ENCODE data around the gene FASTKD1. TPM values are rescaled to one million over a fixed set of nuclear protein-coding genes. Genes with fewer than 3 reads are reported as not detected.
A peak's percentile ranks its signal among the peaks of the same experiment; 100 is the strongest.
"Not testable (repeated sequence)": the region's sequence is repeated elsewhere in the genome, so short reads cannot be mapped to it uniquely, and the experiment has no call there.

Gene FASTKD1
- polyA plus RNA-seq, 3 donors, result 9.1 to 16.9 (median 14.3) TPM

GRCh38 chr2:169584005-169584877 is 10.6 kb upstream of the FASTKD1 start, which contains the start of gene PPIG:
PPIG (plus strand) TSS chr2:169584351; CDS start chr2:169604042, 19,691 bp downstream.
- H3K36me3 ChIP-seq (replicated peaks in 1 of 2; ENCODE audit: control insufficient read depth in 1 of 2, insufficient read depth in 2 of 2, low read length in 2 of 2), result peaks cover 0 to 4% of the 10 kb centered on the region in 2 donors
- intact Hi-C loops (cut with micrococcal nuclease), result loop anchor here (10.0 kb wide), 2 partner anchors 111 to 241 kb away; partner anchors contain the start of genes CFAP210 (in 2 of the 2), PHOSPHO2 (in 2 of the 2), METTL5 (in 1 of the 2) and UBR3 (in 1 of the 2)
- DNase-seq, result peak; percentile 89 to 93 (median 91)
- H3K27me3 ChIP-seq (ENCODE audit: control insufficient read depth in 2 of 2, insufficient read depth in 2 of 2, low read length in 2 of 2), result no peaks in the 10 kb centered on the region
- Mint-ChIP-seq H3K36me3 (peaks cover 2 to 3% of the 10 kb centered on the region in 2 donors), H3K9me3 (peaks cover 0 to 7% (median 0%) of the 10 kb centered on the region in 7 donors), H3K27me3 (ENCODE audit: low read depth in 3 of 3) (peaks cover 0 to 2% (median 0%) of the 10 kb centered on the region in 3 donors), H3K27ac (peak within 1 kb of the TSS; percentile 99 to 100 (median 100)), H3K4me3 (peak within 1 kb of the TSS; percentile 98 to 99), H3K4me1 (peaks cover 28% of the 10 kb centered on the region)
- peak within 1 kb of the TSS; percentile 59 to 100 (median 92) for H3K4me3 ChIP-seq (replicated peaks in 1 of 3; ENCODE audit: low read depth in 2 of 3, low read length in 3 of 3)
- peak within 1 kb of the TSS; percentile 96 for H3K27ac ChIP-seq (ENCODE audit: low read depth in 1 of 2, low read length in 2 of 2)
- peaks cover 46% of the 10 kb centered on the region for H3K79me2 ChIP-seq (ENCODE audit: insufficient read depth, low read length)
- H3K9ac ChIP-seq (ENCODE audit: insufficient read depth, low read length, poor library complexity, severe bottlenecking), result peak within 1 kb of the TSS; percentile 92
- 1% methylated on average over 37 of the region's 49 CpGs for WGBS (ENCODE audit: insufficient coverage)
- peaks cover 0 to 2% of the 10 kb centered on the region in 2 donors for H3K9me3 ChIP-seq (replicated peaks in 1 of 2; ENCODE audit: control insufficient read depth in 1 of 2, insufficient read depth in 1 of 2, low read length in 2 of 2)
- no peak for TF ChIP-seq CTCF (IDR thresholded peaks at IDR 0.05)
- peak within 1 kb of the TSS; percentile 76 for H3K4me2 ChIP-seq (replicated peaks; ENCODE audit: extremely low read depth, low read length, poor library complexity, severe bottlenecking)
- peaks cover 18% of the 10 kb centered on the region for H4K20me1 ChIP-seq (ENCODE audit: insufficient read depth, low read length)
- peaks cover 19 to 23% of the 10 kb centered on the region in 2 donors for H3K4me1 ChIP-seq (ENCODE audit: control insufficient read depth in 1 of 2, insufficient read depth in 2 of 2, low read length in 2 of 2)
- H2AFZ ChIP-seq (ENCODE audit: insufficient read depth, low read depth, low read length, poor library complexity, severe bottlenecking), result peak within 1 kb of the TSS; percentile 81

GRCh38 chr2:169583518-169583917 is 9.9 kb upstream of the FASTKD1 start:
- Mint-ChIP-seq H3K27ac (peak overlapping the region; percentile 41 to 100 (median 99)), H3K9me3 (peaks cover 0 to 7% (median 0%) of the 10 kb centered on the region in 7 donors), H3K27me3 (ENCODE audit: low read depth in 3 of 3) (peaks cover 0 to 4% (median 2%) of the 10 kb centered on the region in 3 donors), H3K4me3 (no peak overlapping the region), H3K36me3 (peaks cover 2 to 3% of the 10 kb centered on the region in 2 donors), H3K4me1 (peaks cover 22% of the 10 kb centered on the region)
- intact Hi-C loops (cut with micrococcal nuclease), result loop anchor here (10.0 kb wide), 2 partner anchors 111 to 241 kb away; partner anchors contain the start of genes CFAP210 (in 2 of the 2), PHOSPHO2 (in 2 of the 2), METTL5 (in 1 of the 2) and UBR3 (in 1 of the 2)
- Histone ChIP-seq H3K4me1 (ENCODE audit: control insufficient read depth in 1 of 2, insufficient read depth in 2 of 2, low read length in 2 of 2) (peaks cover 19 to 20% of the 10 kb centered on the region in 2 donors), H3K36me3 (replicated peaks in 1 of 2; ENCODE audit: control insufficient read depth in 1 of 2, insufficient read depth in 2 of 2, low read length in 2 of 2) (peaks cover 0 to 4% of the 10 kb centered on the region in 2 donors), H4K20me1 (ENCODE audit: insufficient read depth, low read length) (peaks cover 11% of the 10 kb centered on the region), H3K27ac (ENCODE audit: low read depth in 1 of 2, low read length in 2 of 2) (peak overlapping the region in 1 of 2 donors; percentile 96), H3K4me3 (replicated peaks in 1 of 3; ENCODE audit: low read depth in 2 of 3, low read length in 3 of 3) (no peak overlapping the region), H3K9ac (ENCODE audit: insufficient read depth, low read length, poor library complexity, severe bottlenecking) (no peak overlapping the region), H3K27me3 (ENCODE audit: control insufficient read depth in 2 of 2, insufficient read depth in 2 of 2, low read length in 2 of 2) (no peaks in the 10 kb centered on the region), H3K4me2 (replicated peaks; ENCODE audit: extremely low read depth, low read length, poor library complexity, severe bottlenecking) (no peak overlapping the region), H3K9me3 (replicated peaks in 1 of 2; ENCODE audit: control insufficient read depth in 1 of 2, insufficient read depth in 1 of 2, low read length in 2 of 2) (peaks cover 0 to 2% of the 10 kb centered on the region in 2 donors), H3K79me2 (ENCODE audit: insufficient read depth, low read length) (peaks cover 39% of the 10 kb centered on the region), H2AFZ (ENCODE audit: insufficient read depth, low read depth, low read length, poor library complexity, severe bottlenecking) (no peak overlapping the region)
- DNase-seq, result no peak
- WGBS (ENCODE audit: insufficient coverage), result no CpG with 5 or more reads among the region's 5 CpGs
- no peak for TF ChIP-seq CTCF (IDR thresholded peaks at IDR 0.05)

GRCh38 chr2:169582552-169583266 is 9.0 kb upstream of the FASTKD1 start:
- Mint-ChIP-seq H3K4me1 (peaks cover 21% of the 10 kb centered on the region), H3K27ac (peak overlapping the region in 3 of 7 donors; percentile 35 to 60 (median 47))
- H3K9me3 ChIP-seq (replicated peaks in 1 of 2; ENCODE audit: control insufficient read depth in 1 of 2, insufficient read depth in 1 of 2, low read length in 2 of 2); DNase-seq; H3K27me3 ChIP-seq (ENCODE audit: control insufficient read depth in 2 of 2, insufficient read depth in 2 of 2, low read length in 2 of 2); H3K36me3 Mint-ChIP-seq; H3K4me3 ChIP-seq (replicated peaks in 1 of 3; ENCODE audit: low read depth in 2 of 3, low read length in 3 of 3); H3K4me2 ChIP-seq (replicated peaks; ENCODE audit: extremely low read depth, low read length, poor library complexity, severe bottlenecking); H3K9ac ChIP-seq (ENCODE audit: insufficient read depth, low read length, poor library complexity, severe bottlenecking); H3K27ac ChIP-seq (ENCODE audit: low read depth in 1 of 2, low read length in 2 of 2); H3K27me3 Mint-ChIP-seq (ENCODE audit: low read depth in 3 of 3); H3K4me3 Mint-ChIP-seq; H3K9me3 Mint-ChIP-seq; H2AFZ ChIP-seq (ENCODE audit: insufficient read depth, low read depth, low read length, poor library complexity, severe bottlenecking); H4K20me1 ChIP-seq (ENCODE audit: insufficient read depth, low read length); H3K36me3 ChIP-seq (replicated peaks in 1 of 2; ENCODE audit: control insufficient read depth in 1 of 2, insufficient read depth in 2 of 2, low read length in 2 of 2): not testable (repeated sequence)
- peaks cover 31% of the 10 kb centered on the region for H3K79me2 ChIP-seq (ENCODE audit: insufficient read depth, low read length)
- peaks cover 19 to 20% of the 10 kb centered on the region in 2 donors for H3K4me1 ChIP-seq (ENCODE audit: control insufficient read depth in 1 of 2, insufficient read depth in 2 of 2, low read length in 2 of 2)
- WGBS (ENCODE audit: insufficient coverage), result 100% methylated on average over 4 of the region's 10 CpGs
- intact Hi-C loops (cut with micrococcal nuclease), result loop anchor here (10.0 kb wide), 2 partner anchors 112 to 242 kb away; partner anchors contain the start of genes CFAP210 (in 2 of the 2), PHOSPHO2 (in 2 of the 2), METTL5 (in 1 of the 2) and UBR3 (in 1 of the 2)

Measured in CD14-positive monocyte (primary cell).